ENCODE measurements around the gene ZNF678.
A peak's percentile ranks its signal among the peaks of the same experiment; 100 is the strongest.

ZNF678 gene

GRCh38 chr1:227563324-227564201 lies at the start of gene ZNF678:
TSS of gene ZNF678 (plus strand) at chr1:227563556. CDS start at chr1:227650992, 87,436 bp downstream.
- DNase-seq (ENCODE audit: low spot score) (peak; percentile 88), FAIRE-seq (peak; percentile 86)

GRCh38 chr1:227518876-227519275 lies 44.5 kb upstream of the ZNF678 start:
- no peak for FAIRE-seq
- no peak for DNase-seq (ENCODE audit: low spot score)

- DNase-seq (ENCODE audit: low spot score) (no peak), FAIRE-seq (no peak)
These were observed 41.6 kb upstream of the ZNF678 start for GRCh38 chr1:227521782-227522181.

- FAIRE-seq (no peak), DNase-seq (ENCODE audit: low spot score) (no peak)
These were observed 36.8 kb upstream of the ZNF678 start for GRCh38 chr1:227526524-227526923.

- DNase-seq (ENCODE audit: low spot score) (peak; percentile 31), FAIRE-seq (no peak)
These were observed 31.2 kb upstream of the ZNF678 start for GRCh38 chr1:227532019-227532619.

DNA sequence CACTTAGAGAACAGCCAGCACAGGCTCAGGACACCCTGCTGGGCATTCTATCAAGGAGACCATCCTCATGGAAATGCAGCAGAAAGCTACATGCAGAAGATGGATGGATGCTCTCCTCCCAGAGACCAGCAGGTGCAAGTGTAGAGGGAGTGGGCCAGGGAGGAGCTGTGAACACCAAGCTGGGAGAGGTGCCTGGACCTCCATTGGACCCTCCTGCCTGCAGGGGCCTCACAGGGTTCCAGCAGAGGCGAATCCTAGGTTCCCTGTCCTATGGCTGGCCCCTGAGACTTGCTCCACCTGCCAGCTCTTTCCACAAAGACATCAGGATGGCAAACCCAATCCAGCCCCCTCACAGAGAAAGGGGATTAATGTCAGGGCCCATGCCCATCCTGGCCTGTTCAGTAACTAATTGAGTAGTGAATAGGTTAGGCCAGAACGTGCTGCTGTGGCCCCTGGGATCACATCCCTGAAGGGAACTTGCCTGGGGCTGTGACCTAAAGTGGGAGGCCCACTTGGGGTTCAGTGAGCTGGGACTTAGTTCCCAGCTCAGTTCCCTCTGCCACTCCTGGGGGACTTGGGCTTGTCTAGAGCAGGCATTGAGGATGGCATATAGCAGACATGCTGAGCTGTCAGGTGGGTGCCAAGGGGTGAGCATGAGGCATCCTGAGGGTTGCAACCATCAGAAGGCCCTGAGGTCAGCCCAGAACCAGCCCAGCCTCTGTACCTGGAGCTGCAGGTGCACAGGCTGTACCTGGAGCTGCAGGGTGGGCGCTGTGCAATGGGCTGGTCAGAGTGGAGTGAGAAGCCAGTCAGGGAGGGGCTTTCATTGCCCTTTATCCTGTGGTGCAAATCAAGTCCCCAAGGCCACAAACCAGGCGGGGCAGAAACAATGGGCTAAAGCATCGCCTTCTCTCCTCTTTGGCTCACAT lies 22.9 kb upstream of the ZNF678 start:
- DNase-seq (ENCODE audit: low spot score) (no peak), FAIRE-seq (no peak)

DNA sequence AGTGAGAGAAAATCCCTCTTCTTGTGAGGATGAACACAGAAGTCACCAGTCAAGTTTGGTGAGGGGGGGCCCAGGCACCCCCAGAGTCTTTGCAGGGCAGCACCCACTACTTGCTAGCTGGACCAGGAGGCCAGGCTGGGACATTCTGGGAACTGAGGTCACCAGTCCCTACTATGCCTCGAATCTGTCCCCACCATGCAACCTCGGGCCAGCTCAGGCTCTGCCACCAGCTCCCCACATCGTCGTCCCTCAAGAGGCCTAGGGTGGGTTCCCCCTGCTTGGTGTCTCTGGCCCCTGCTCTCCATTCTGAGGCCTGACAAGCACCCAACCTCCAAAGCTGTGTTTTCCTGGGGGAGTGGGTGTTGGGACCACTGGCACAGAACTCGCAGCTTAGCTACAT lies 22.2 kb upstream of the ZNF678 start:
- FAIRE-seq (no peak), DNase-seq (ENCODE audit: low spot score) (no peak)

DNA sequence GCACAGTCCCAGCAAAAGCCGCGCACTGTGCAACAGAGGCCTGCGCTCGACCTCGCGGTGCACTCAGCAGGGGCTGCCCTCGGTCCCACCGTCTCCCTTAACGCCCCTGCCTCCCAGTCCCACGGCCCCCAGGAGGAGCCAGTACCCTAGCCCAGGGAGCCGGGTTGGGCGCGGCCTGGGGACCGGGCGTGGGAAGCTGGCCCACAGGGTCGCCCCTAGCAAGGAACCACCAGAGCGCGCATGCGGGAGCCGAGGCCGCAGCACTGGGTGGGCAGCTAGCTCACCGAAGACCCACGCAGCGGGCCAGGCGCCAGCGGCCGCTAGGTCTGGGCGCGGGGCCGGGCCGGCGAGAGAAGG lies 21.6 kb upstream of the ZNF678 start:
- no peak for DNase-seq (ENCODE audit: low spot score)
- FAIRE-seq, result no peak

- DNase-seq (ENCODE audit: low spot score), result peak; percentile 74
- FAIRE-seq, result no peak
These were observed 20.9 kb upstream of the ZNF678 start for GRCh38 chr1:227542153-227543120.

GRCh38 chr1:227543283-227544066 lies 19.9 kb upstream of the ZNF678 start:
- FAIRE-seq, result no peak
- no peak for DNase-seq (ENCODE audit: low spot score)

DNA sequence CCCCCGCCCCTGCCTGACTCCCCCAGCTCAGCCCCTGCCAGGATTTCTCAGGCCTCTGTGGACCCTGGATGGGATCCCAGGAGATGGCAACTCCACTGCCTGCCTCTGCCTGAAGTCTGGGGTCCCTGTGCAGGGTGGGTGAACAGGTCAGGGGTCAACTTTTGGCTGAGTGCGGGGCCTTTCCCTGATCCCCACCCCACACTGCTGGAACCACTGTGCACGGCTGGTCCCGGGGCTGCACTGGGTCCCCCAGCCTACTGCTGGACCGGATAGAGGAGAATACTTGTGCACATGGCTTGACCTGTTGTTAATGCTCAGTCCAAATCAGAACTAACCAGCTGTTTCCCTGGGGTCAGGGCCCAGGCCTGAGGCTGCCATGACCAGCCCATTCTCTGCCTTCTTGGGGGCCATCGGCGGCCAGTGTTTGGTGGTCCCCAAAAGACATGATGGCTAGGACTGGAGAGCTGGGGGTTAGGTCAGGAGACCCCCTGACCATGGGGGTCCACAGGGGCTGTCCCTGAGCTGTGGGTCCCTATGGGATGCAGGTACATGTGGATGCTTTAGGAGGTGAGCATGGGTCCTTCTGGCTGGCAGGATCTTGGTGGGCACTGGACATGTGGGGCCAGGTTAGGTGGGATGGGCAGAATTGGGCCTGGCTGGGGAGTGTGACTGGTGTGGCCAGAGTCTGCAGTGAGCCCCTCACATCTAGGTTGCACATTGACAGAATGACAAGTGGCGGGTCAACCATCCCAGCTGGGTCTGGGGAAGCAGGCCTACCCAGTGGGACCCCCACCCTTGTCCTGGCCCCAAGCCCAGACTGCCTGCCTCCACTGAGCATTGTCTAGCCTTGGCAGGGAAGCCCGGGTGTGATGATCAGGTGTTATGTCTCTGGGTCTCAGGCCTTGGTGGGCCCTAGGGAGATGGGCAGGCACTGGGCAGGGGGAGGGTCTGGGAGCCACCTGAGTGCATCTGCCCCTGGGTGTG lies 19.0 kb upstream of the ZNF678 start:
- DNase-seq (ENCODE audit: low spot score) (no peak), FAIRE-seq (no peak)

- FAIRE-seq, result no peak
- no peak for DNase-seq (ENCODE audit: low spot score)
These were observed 18.0 kb upstream of the ZNF678 start for GRCh38 chr1:227545361-227545760.

- DNase-seq (ENCODE audit: low spot score), result no peak
- no peak for FAIRE-seq
These were observed 17.3 kb upstream of the ZNF678 start for GRCh38 chr1:227546059-227546458.

- DNase-seq (ENCODE audit: low spot score) (no peak), FAIRE-seq (no peak)
These were observed 16.6 kb upstream of the ZNF678 start for GRCh38 chr1:227546598-227547309.

DNA sequence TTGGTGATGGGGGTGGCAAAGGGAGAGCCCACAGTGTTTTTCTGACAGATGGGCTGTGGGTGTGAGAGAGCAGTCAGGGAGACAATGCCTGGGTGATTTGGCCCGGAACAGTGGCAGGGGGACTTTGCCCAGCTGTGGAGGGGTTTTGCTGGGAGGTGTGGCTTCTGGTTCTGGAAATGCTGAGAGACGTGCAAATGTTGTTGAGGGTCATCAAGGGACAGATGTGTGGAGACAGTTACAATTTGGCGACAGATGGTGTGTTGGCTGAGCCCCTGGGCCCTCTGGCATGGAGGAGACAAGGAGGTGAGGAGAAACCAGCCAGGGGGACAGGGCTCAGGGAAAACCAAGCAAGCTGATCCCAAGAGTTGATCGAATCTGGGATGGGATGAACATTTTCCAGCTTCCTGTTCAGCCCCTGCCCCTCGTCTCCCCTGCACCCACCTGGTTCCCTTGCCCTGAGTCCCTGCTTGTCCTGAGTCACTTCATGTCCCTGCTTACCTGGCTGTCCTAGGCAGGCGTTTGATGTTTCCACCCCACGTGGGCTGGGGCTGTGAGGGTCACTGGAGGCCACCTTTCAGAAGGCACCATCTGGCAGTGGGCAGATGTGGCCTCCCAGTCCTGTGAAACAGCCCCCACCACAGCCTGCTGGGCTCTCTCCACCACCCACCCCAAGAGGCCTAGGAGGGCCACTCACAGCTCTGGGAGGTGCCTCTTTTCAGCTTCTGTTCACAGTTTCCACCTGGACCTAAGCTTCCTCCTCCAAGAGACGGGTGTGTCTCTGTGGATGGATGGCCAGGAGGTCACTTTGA lies 15.8 kb upstream of the ZNF678 start:
- DNase-seq (ENCODE audit: low spot score), result no peak
- no peak for FAIRE-seq

DNA sequence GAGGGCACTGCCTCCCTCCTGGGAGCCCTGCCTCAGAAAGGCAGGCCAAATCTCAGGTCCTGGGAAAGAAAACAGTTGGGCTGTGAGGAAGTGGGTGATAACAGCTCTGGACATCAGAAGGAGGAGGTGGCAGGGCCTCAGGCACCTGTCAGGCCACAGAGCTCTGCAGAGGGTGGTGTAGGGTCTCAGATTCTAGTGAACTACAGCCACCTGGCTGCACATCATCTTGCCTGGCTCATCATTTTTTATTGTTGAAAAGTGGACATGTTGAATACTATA lies 15.3 kb upstream of the ZNF678 start:
- FAIRE-seq (no peak), DNase-seq (ENCODE audit: low spot score) (no peak)

GRCh38 chr1:227548448-227548847 lies 14.9 kb upstream of the ZNF678 start:
- FAIRE-seq (no peak), DNase-seq (ENCODE audit: low spot score) (no peak)

All from RCC 7860 (cell line).